ENCODE results near the gene ZNF76. TPM values are rescaled to one million over a fixed set of nuclear protein-coding genes. Genes with fewer than 3 reads are reported as not detected.

ZNF76 gene
- total RNA-seq, 1 donor from 2014 or later, result 12.7 TPM

- peaks cover 3% of the 10 kb centered on the region for H3K4me1 Mint-ChIP-seq (ENCODE audit: low read depth, unreplicated experiment)
- peaks cover 2% of the 10 kb centered on the region for H3K27me3 Mint-ChIP-seq (ENCODE audit: low read depth, unreplicated experiment)
- DNase-seq (ENCODE audit: low read depth) (no peak), FAIRE-seq (no peak)
- H3K27ac Mint-ChIP-seq (ENCODE audit: unreplicated experiment), result no peak overlapping the region
- no peak overlapping the region for H3K4me3 Mint-ChIP-seq (ENCODE audit: unreplicated experiment)
- no peaks in the 10 kb centered on the region for H3K27me3 ChIP-seq (ENCODE audit: insufficient read depth, low read length)
- peaks cover 8% of the 10 kb centered on the region for H3K79me2 ChIP-seq (ENCODE audit: insufficient read depth, low read length)
- peaks cover 8% of the 10 kb centered on the region for H4K20me1 ChIP-seq (ENCODE audit: insufficient read depth, low read length)
- H3K36me3 Mint-ChIP-seq (ENCODE audit: low read depth, unreplicated experiment), result no peaks in the 10 kb centered on the region
- no peak overlapping the region for H3K27ac ChIP-seq (ENCODE audit: low read depth, low read length)
- H3K4me2 ChIP-seq (ENCODE audit: low read length), result no peak overlapping the region
- no peak overlapping the region for H2AFZ ChIP-seq (ENCODE audit: low read depth, low read length)
- peaks cover 1% of the 10 kb centered on the region for H3K4me1 ChIP-seq (ENCODE audit: insufficient read depth, low read length)
- no peak overlapping the region for H3K9ac ChIP-seq (ENCODE audit: low read length)
- no peaks in the 10 kb centered on the region for H3K9me3 ChIP-seq (ENCODE audit: insufficient read depth, low read depth, low read length)
- TF ChIP-seq CTCF (IDR thresholded peaks at IDR 0.05; ENCODE audit: insufficient read depth, low read depth, low read length) (no peak), EZH2 (IDR thresholded peaks at IDR 0.05; ENCODE audit: insufficient read depth, low read length) (no peak)
- no peaks in the 10 kb centered on the region for H3K9me3 Mint-ChIP-seq (ENCODE audit: unreplicated experiment)
- H3K4me3 ChIP-seq (ENCODE audit: insufficient read depth, low read depth, low read length), result no peak overlapping the region
- H3K36me3 ChIP-seq (ENCODE audit: insufficient read depth, low read length), result no peaks in the 10 kb centered on the region
These were observed 8.4 kb downstream of the ZNF76 start for GRCh38 chr6:35267897-35268296.

- Histone ChIP-seq H2AFZ (ENCODE audit: low read depth, low read length) (no peak overlapping the region), H3K9ac (ENCODE audit: low read length) (no peak overlapping the region), H3K4me2 (ENCODE audit: low read length) (no peak overlapping the region), H3K79me2 (ENCODE audit: insufficient read depth, low read length) (no peaks in the 10 kb centered on the region), H3K9me3 (ENCODE audit: insufficient read depth, low read depth, low read length) (no peaks in the 10 kb centered on the region), H3K4me1 (ENCODE audit: insufficient read depth, low read length) (peaks cover 10% of the 10 kb centered on the region), H3K27me3 (ENCODE audit: insufficient read depth, low read length) (no peaks in the 10 kb centered on the region), H3K36me3 (ENCODE audit: insufficient read depth, low read length) (no peaks in the 10 kb centered on the region), H4K20me1 (ENCODE audit: insufficient read depth, low read length) (peaks cover 14% of the 10 kb centered on the region), H3K4me3 (ENCODE audit: insufficient read depth, low read depth, low read length) (no peak overlapping the region), H3K27ac (ENCODE audit: low read depth, low read length) (no peak overlapping the region)
- H3K27ac Mint-ChIP-seq (ENCODE audit: unreplicated experiment), result no peak overlapping the region
- no peaks in the 10 kb centered on the region for H3K9me3 Mint-ChIP-seq (ENCODE audit: unreplicated experiment)
- H3K36me3 Mint-ChIP-seq (ENCODE audit: low read depth, unreplicated experiment), result no peaks in the 10 kb centered on the region
- peaks cover 2% of the 10 kb centered on the region for H3K27me3 Mint-ChIP-seq (ENCODE audit: low read depth, unreplicated experiment)
- TF ChIP-seq EZH2 (IDR thresholded peaks at IDR 0.05; ENCODE audit: insufficient read depth, low read length) (no peak), CTCF (IDR thresholded peaks at IDR 0.05; ENCODE audit: insufficient read depth, low read depth, low read length) (no peak)
- H3K4me1 Mint-ChIP-seq (ENCODE audit: low read depth, unreplicated experiment), result no peaks in the 10 kb centered on the region
- FAIRE-seq (no peak), DNase-seq (ENCODE audit: low read depth) (no peak)
- H3K4me3 Mint-ChIP-seq (ENCODE audit: unreplicated experiment), result no peak overlapping the region
These were observed 12.5 kb downstream of the ZNF76 start for GRCh38 chr6:35272005-35272404.

- Mint-ChIP-seq H3K27me3 (ENCODE audit: low read depth, unreplicated experiment) (peaks cover 2% of the 10 kb centered on the region), H3K9me3 (ENCODE audit: unreplicated experiment) (no peaks in the 10 kb centered on the region), H3K4me3 (ENCODE audit: unreplicated experiment) (no peak overlapping the region), H3K27ac (ENCODE audit: unreplicated experiment) (no peak overlapping the region), H3K4me1 (ENCODE audit: low read depth, unreplicated experiment) (no peaks in the 10 kb centered on the region), H3K36me3 (ENCODE audit: low read depth, unreplicated experiment) (no peaks in the 10 kb centered on the region)
- Histone ChIP-seq H2AFZ (ENCODE audit: low read depth, low read length) (no peak overlapping the region), H3K79me2 (ENCODE audit: insufficient read depth, low read length) (no peaks in the 10 kb centered on the region), H3K4me3 (ENCODE audit: insufficient read depth, low read depth, low read length) (no peak overlapping the region), H3K9ac (ENCODE audit: low read length) (no peak overlapping the region), H3K36me3 (ENCODE audit: insufficient read depth, low read length) (no peaks in the 10 kb centered on the region), H3K9me3 (ENCODE audit: insufficient read depth, low read depth, low read length) (no peaks in the 10 kb centered on the region), H3K4me2 (ENCODE audit: low read length) (no peak overlapping the region), H3K27ac (ENCODE audit: low read depth, low read length) (no peak overlapping the region), H4K20me1 (ENCODE audit: insufficient read depth, low read length) (peaks cover 11% of the 10 kb centered on the region), H3K4me1 (ENCODE audit: insufficient read depth, low read length) (peaks cover 10% of the 10 kb centered on the region), H3K27me3 (ENCODE audit: insufficient read depth, low read length) (no peaks in the 10 kb centered on the region)
- no peak for DNase-seq (ENCODE audit: low read depth)
- FAIRE-seq, result no peak
- TF ChIP-seq EZH2 (IDR thresholded peaks at IDR 0.05; ENCODE audit: insufficient read depth, low read length), result no peak
These were observed 14.5 kb downstream of the ZNF76 start for GRCh38 chr6:35273822-35274559.
